ENCODE results near the gene MAP3K6. TPM values are rescaled to one million over a fixed set of nuclear protein-coding genes. Genes with fewer than 3 reads are reported as not detected.

The MAP3K6 gene
- total RNA-seq, 1 experiment from 2014 or later: 13.5 TPM

DNA sequence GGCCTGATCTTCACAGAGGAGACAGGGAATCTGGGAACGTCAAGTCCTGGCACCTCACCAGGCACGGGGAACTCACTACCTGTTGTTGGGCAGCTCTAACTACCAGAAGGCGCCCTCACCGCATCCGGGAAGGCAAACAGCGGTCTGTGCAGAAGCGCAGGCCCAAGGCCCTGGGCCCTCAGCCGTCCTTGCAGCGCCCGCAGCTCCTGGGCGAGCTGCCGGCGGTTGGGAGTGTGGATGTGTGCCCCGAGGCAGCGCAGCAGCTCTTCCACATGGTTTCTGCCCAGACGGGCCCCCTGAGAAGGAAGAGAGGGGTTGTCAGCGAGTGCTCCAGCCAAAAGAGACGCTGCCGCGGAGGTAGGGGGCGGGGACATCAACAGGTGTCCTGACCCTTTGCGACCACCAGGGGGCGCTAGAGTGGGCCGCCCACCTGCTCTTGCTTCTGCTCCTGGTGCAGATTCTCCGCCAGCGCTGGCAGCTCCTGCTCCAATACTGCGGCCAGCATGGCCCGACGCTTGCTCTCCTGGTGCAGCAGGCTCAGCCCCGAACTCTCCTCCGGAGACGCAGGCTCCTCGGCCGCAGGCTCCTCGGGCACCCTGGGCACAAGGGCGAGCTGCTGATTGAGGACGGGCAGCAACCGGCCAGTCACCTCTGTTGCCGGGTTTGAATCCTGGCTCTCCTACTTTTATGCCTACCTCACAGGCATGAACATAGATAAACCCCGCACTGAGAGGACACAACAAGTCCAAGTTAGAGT, 9.3 kb downstream of the MAP3K6 start:
- H3K9me3 Mint-ChIP-seq (ENCODE audit: unreplicated experiment): no peaks in the 10 kb centered on the region
- peaks cover 69% of the 10 kb centered on the region for H3K36me3 Mint-ChIP-seq (ENCODE audit: insufficient read depth, unreplicated experiment)
- CTCF ChIA-PET: interaction anchor here (0.5 to 4.1 kb wide), 22 partner anchors 9 to 510 kb away, joined by 3 to 45 read pairs (median 4); partner anchors contain the start of genes CD164L2, MAP3K6 and SYTL1
- DNase-seq (ENCODE audit: unreplicated experiment): peak; percentile 50
- H3K27me3 Mint-ChIP-seq (ENCODE audit: insufficient read depth, unreplicated experiment): no peaks in the 10 kb centered on the region
- TF ChIP-seq, protein P1, sequence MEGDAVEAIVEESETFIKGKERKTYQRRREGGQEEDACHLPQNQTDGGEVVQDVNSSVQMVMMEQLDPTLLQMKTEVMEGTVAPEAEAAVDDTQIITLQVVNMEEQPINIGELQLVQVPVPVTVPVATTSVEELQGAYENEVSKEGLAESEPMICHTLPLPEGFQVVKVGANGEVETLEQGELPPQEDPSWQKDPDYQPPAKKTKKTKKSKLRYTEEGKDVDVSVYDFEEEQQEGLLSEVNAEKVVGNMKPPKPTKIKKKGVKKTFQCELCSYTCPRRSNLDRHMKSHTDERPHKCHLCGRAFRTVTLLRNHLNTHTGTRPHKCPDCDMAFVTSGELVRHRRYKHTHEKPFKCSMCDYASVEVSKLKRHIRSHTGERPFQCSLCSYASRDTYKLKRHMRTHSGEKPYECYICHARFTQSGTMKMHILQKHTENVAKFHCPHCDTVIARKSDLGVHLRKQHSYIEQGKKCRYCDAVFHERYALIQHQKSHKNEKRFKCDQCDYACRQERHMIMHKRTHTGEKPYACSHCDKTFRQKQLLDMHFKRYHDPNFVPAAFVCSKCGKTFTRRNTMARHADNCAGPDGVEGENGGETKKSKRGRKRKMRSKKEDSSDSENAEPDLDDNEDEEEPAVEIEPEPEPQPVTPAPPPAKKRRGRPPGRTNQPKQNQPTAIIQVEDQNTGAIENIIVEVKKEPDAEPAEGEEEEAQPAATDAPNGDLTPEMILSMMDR (IDR thresholded peaks at IDR 0.05; ENCODE audit: unreplicated experiment): peak; percentile 95
- H3K27ac Mint-ChIP-seq (ENCODE audit: low read depth, unreplicated experiment): no peak overlapping the region
- intact Hi-C loops (cut with micrococcal nuclease): no loop called here
- no peak overlapping the region for H3K4me3 Mint-ChIP-seq (ENCODE audit: unreplicated experiment)
- POLR2A ChIA-PET: interaction anchor here (0.7 to 3.6 kb wide), 2 partner anchors 15 to 43 kb away, joined by 4 to 15 read pairs; partner anchors contain the start of gene SYTL1
- peaks cover 4% of the 10 kb centered on the region for H3K4me1 Mint-ChIP-seq (ENCODE audit: insufficient read depth, unreplicated experiment)
- no TSS peak for BruUV-seq (replicated peaks)

- Mint-ChIP-seq H3K4me1 (ENCODE audit: insufficient read depth, unreplicated experiment) (peaks cover 4% of the 10 kb centered on the region), H3K27me3 (ENCODE audit: insufficient read depth, unreplicated experiment) (no peaks in the 10 kb centered on the region), H3K9me3 (ENCODE audit: unreplicated experiment) (no peaks in the 10 kb centered on the region), H3K36me3 (ENCODE audit: insufficient read depth, unreplicated experiment) (peaks cover 76% of the 10 kb centered on the region), H3K27ac (ENCODE audit: low read depth, unreplicated experiment) (no peak overlapping the region), H3K4me3 (ENCODE audit: unreplicated experiment) (no peak overlapping the region)
- BruUV-seq (replicated peaks): no TSS peak
- no peak for DNase-seq (ENCODE audit: unreplicated experiment)
- intact Hi-C loops (cut with micrococcal nuclease): no loop called here
- ChIA-PET POLR2A (interaction anchor here (0.7 to 3.6 kb wide), 4 partner anchors 10 to 42 kb away, joined by 3 to 15 read pairs (median 4); partner anchors contain the start of gene SYTL1), CTCF (interaction anchor here (0.5 to 4.1 kb wide), 21 partner anchors 8 to 509 kb away, joined by 3 to 45 read pairs (median 4); partner anchors contain the start of genes CD164L2, MAP3K6 and SYTL1)
- TF ChIP-seq, protein P1 (IDR thresholded peaks at IDR 0.05; ENCODE audit: unreplicated experiment): no peak
Observed at GRCh38 chr1:27356619-27357280, 10.0 kb downstream of the MAP3K6 start.

GRCh38 chr1:27356277-27356618, 10.5 kb downstream of the MAP3K6 start:
- DNase-seq (ENCODE audit: unreplicated experiment): no peak
- peaks cover 80% of the 10 kb centered on the region for H3K36me3 Mint-ChIP-seq (ENCODE audit: insufficient read depth, unreplicated experiment)
- POLR2A ChIA-PET: interaction anchor here (1.2 to 4.2 kb wide), 4 partner anchors 9 to 34 kb away, joined by 3 to 24 read pairs (median 10); partner anchors contain the start of genes MAP3K6 and SYTL1
- intact Hi-C loops (cut with micrococcal nuclease): no loop called here
- BruUV-seq (replicated peaks): no TSS peak
- CTCF ChIA-PET: interaction anchor here (0.8 to 4.1 kb wide), 8 partner anchors 10 to 305 kb away, joined by 3 to 45 read pairs (median 13); partner anchors contain the start of genes MAP3K6 and SYTL1
- no peak overlapping the region for H3K4me3 Mint-ChIP-seq (ENCODE audit: unreplicated experiment)
- no peaks in the 10 kb centered on the region for H3K9me3 Mint-ChIP-seq (ENCODE audit: unreplicated experiment)
- no peak overlapping the region for H3K27ac Mint-ChIP-seq (ENCODE audit: low read depth, unreplicated experiment)
- TF ChIP-seq, protein P1 (IDR thresholded peaks at IDR 0.05; ENCODE audit: unreplicated experiment): no peak
- no peaks in the 10 kb centered on the region for H3K27me3 Mint-ChIP-seq (ENCODE audit: insufficient read depth, unreplicated experiment)
- peaks cover 4% of the 10 kb centered on the region for H3K4me1 Mint-ChIP-seq (ENCODE audit: insufficient read depth, unreplicated experiment)

DNA sequence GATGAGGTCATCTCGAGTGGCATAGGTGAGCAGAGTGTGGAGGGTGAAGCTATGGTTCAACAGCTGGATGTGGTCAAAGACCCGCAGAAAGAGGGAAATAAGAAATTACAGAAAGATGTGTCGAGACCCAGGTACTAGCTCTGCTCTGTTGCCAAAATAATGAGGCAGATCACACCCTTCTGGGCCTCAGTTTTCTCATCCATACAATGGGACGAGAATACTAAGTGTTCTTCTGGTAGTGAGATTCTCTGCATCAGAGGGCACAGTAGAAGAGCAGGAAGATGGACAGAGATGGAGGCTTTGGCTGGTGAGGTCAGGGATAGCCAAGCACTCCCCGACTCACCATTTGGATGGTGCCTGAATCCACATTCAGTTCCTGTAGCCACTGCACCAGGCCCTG, 11.1 kb downstream of the MAP3K6 start:
- TF ChIP-seq, protein P1 (IDR thresholded peaks at IDR 0.05; ENCODE audit: unreplicated experiment): no peak
- ChIA-PET POLR2A (interaction anchor here (1.2 to 4.2 kb wide), 4 partner anchors 9 to 34 kb away, joined by 3 to 24 read pairs (median 10); partner anchors contain the start of genes MAP3K6 and SYTL1), CTCF (interaction anchor here (2.2 to 4.1 kb wide), 4 partner anchors 10 to 55 kb away, joined by 9 to 45 read pairs (median 30); partner anchors contain the start of genes MAP3K6 and SYTL1)
- BruUV-seq (replicated peaks): no TSS peak
- H3K4me1 Mint-ChIP-seq (ENCODE audit: insufficient read depth, unreplicated experiment): peaks cover 4% of the 10 kb centered on the region
- no peak for DNase-seq (ENCODE audit: unreplicated experiment)
- no peak overlapping the region for H3K27ac Mint-ChIP-seq (ENCODE audit: low read depth, unreplicated experiment)
- intact Hi-C loops (cut with micrococcal nuclease): no loop called here
- no peaks in the 10 kb centered on the region for H3K27me3 Mint-ChIP-seq (ENCODE audit: insufficient read depth, unreplicated experiment)
- no peak overlapping the region for H3K4me3 Mint-ChIP-seq (ENCODE audit: unreplicated experiment)
- no peaks in the 10 kb centered on the region for H3K9me3 Mint-ChIP-seq (ENCODE audit: unreplicated experiment)
- peaks cover 81% of the 10 kb centered on the region for H3K36me3 Mint-ChIP-seq (ENCODE audit: insufficient read depth, unreplicated experiment)

Measured in MCF 10A (cell line).